ENCODE results near the gene PRODH.
"Not testable (repeated sequence)": the region's sequence is repeated elsewhere in the genome, so short reads cannot be mapped to it uniquely, and the experiment has no call there.

Gene PRODH

GRCh38 chr22:18927020-18927419 is 9.1 kb downstream of the PRODH start:
- no peak for DNase-seq (ENCODE audit: low spot score)
- TF ChIP-seq CTCF (IDR thresholded peaks at IDR 0.05; ENCODE audit: extremely low read depth, insufficient read depth, missing control alignments) = no peak
- in situ Hi-C loops (cut with MboI; ENCODE audit: low pct_unique_long_range_greater_than_20kb, low sequenced_read_pairs, unreplicated experiment) = no loop called here

DNA sequence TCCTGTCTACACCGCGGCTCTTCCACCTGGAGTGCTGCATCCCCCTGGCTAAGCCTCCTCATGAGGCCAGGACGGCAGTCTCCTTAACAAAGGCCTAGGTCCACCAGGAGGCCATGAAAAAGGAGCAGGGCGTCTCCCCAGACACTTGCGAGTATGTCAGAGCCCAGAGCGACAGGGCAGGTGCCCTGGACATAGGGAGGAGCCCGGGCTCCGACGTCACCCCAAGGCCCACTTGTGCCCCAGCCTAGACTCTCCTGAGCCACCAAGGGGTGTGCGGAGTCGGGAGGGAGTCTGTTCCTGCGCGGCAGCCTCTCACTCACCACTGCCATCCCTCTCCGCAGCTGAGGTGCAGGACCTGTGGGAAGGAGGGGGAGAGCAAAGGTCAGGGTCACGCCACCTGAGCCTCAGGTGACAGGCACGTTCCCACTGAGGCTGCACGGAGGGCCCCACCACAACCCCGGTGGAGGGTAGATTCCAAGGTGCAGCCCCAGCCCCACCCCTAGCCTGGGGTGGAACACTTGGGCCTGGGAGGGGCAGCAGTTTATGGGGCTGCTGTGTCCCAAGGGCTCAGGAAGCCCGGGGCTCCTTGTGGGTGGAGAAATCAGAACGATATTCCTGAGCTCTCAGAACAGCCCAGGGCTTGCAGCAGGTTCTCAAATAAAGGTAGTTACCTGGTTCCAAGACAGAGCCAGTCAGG is 10.6 kb downstream of the PRODH start:
- no peak for TF ChIP-seq CTCF (IDR thresholded peaks at IDR 0.05; ENCODE audit: extremely low read depth, insufficient read depth, missing control alignments)
- in situ Hi-C loops (cut with MboI; ENCODE audit: low pct_unique_long_range_greater_than_20kb, low sequenced_read_pairs, unreplicated experiment) = no loop called here
- no peak for DNase-seq (ENCODE audit: low spot score)

GRCh38 chr22:18920257-18920902 is 15.7 kb downstream of the PRODH start:
- DNase-seq (ENCODE audit: low spot score); in situ Hi-C loops (cut with MboI; ENCODE audit: low pct_unique_long_range_greater_than_20kb, low sequenced_read_pairs, unreplicated experiment): not testable (repeated sequence)

DNA sequence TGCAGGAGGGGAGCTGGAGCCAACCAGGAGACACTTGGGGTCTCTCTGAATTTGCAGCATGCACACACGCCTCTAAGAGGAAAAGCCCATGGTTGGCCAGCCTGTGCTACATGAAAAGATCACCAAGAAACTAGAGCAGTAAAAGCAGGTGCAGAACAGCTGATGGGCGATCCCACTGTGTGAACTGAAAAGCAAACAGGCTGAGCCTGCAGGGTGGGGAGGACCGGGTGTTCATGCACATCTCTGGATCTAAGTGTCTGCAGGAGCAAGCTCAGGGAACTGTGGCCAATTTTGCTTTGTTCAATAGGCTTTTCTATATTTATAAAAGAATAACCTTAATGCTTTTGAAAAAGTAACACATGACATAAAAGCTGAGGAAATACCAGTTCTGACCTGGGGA is 18.3 kb downstream of the PRODH start:
- DNase-seq (ENCODE audit: low spot score); in situ Hi-C loops (cut with MboI; ENCODE audit: low pct_unique_long_range_greater_than_20kb, low sequenced_read_pairs, unreplicated experiment): not testable (repeated sequence)

DNA sequence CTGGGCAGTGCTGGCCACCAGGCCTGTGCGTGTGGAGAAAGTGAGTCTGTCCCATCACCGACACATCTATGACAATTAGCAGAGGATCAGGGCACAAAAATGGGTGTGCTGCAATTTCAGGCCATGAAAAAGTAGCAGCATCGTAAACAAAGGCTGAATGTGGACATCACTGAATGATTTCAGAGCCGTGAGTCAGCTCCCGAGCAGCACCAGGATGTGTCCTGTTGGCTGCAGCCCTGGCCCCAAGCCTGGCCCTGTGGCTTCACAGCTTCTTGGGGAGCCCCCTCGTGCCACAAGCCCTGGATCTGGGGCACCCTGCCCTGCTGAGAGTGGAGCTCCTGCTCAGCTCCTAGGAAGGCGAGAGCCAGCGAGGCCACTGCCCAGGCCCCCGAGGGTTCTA is 20.5 kb downstream of the PRODH start:
- DNase-seq (ENCODE audit: low spot score); in situ Hi-C loops (cut with MboI; ENCODE audit: low pct_unique_long_range_greater_than_20kb, low sequenced_read_pairs, unreplicated experiment): not testable (repeated sequence)

DNA sequence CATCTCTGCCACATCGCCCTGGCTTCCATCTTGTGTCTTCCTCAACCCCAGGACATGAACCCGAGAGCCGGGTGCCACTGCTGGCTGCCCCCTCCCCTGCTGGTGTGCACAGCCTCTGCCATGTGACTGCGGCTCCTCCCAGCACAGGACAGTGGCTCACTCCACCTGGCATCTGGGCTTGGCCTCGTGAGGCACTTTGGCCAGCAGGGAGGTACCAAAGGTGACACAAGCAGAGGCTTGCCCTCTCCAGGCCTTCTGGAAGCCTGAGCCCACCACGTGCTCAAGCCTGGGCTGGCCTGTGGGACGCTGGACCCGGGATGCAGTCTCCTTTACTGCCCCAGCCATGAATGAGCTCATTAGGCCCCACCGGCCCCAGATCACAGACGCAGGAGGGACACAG is 21.5 kb downstream of the PRODH start:
- not testable (repeated sequence) for DNase-seq (ENCODE audit: low spot score)

DNA sequence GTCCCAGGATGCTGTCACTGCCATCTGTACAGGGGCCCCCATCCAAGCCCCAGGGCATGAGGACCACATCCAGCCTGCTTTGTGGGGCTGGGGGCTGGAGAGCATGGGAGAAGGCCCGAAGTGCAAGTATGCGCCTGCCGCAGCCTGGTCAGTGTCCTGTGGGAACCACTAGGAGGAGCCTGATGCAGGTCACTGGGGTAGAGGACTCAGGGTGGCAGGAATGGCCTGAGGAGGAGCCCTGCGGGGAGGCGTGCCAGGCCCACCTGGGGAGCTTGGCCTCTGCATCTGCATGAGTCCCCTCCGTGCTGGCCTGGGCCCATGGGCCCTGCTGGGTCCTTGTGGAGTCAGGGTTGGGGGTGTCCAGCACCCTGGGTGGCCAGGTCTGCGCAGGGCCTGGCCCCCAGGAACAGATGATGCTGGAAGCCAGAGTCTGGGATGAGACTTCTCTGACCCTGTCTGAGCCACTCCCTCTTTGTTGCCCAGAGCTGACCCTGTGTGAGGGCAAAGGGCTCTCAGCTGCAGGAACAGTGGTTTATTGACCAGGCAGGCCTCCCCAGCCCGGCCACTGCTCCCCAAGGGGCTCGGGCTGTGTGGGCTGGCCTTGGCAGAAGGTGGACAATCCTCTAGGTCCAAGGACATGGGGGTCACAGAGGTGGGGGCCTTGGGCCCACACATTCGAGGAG is 23.7 kb downstream of the PRODH start:
- DNase-seq (ENCODE audit: low spot score); in situ Hi-C loops (cut with MboI; ENCODE audit: low pct_unique_long_range_greater_than_20kb, low sequenced_read_pairs, unreplicated experiment): not testable (repeated sequence)

More for the DNA sequence above, 21.5 kb downstream of the PRODH start:
- in situ Hi-C loops (cut with MboI; ENCODE audit: low pct_unique_long_range_greater_than_20kb, low sequenced_read_pairs, unreplicated experiment) = not testable (repeated sequence)

DNA sequence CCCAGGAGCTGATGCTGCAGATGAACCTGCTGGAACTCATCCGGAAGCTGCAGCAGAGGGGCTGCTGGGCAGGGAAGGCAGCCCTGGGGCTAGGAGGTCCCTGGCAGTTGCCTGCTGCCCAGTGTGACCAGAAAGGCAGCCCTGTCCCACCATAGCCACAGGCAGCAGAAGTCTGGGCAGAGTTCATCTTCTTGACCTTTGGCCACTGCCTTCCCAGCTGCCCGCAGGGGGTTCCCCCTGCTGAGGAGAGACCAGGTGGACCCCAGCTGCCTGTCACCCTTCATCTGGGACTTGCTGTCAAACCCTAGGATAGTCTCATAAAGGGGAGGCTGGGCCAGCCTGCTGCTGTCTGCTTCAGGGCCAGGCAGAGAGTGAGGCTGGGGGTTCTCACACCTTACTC is 24.6 kb downstream of the PRODH start:
- DNase-seq (ENCODE audit: low spot score); in situ Hi-C loops (cut with MboI; ENCODE audit: low pct_unique_long_range_greater_than_20kb, low sequenced_read_pairs, unreplicated experiment): not testable (repeated sequence)

DNA sequence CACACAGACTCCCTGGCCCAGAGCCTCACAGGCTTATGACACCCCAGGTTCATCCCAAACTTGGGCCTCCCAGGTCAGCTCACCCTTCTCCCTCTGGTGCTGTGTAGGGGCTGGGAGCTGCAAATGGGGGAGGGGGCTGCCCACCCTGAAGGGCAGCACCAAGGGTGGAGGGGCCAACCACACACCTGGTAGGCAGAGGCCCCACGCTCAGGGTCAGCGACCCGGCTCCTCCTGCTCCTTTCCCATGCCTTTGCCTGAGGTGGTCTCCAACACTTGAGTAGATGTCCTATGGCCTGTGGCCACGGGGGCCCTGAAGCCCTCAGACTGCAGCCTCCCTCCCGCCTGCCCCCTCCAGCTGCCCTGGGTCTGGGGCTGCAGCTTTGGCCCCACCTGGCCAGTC is 26.5 kb downstream of the PRODH start:
- no peak for TF ChIP-seq CTCF (IDR thresholded peaks at IDR 0.05; ENCODE audit: extremely low read depth, insufficient read depth, missing control alignments)
- no peak for DNase-seq (ENCODE audit: low spot score)
- in situ Hi-C loops (cut with MboI; ENCODE audit: low pct_unique_long_range_greater_than_20kb, low sequenced_read_pairs, unreplicated experiment) = no loop called here

- DNase-seq (ENCODE audit: low spot score) = no peak
- in situ Hi-C loops (cut with MboI; ENCODE audit: low pct_unique_long_range_greater_than_20kb, low sequenced_read_pairs, unreplicated experiment) = no loop called here
- TF ChIP-seq CTCF (IDR thresholded peaks at IDR 0.05; ENCODE audit: extremely low read depth, insufficient read depth, missing control alignments) = no peak
Observed at GRCh38 chr22:18906896-18907295, 29.2 kb downstream of the PRODH start.

DNA sequence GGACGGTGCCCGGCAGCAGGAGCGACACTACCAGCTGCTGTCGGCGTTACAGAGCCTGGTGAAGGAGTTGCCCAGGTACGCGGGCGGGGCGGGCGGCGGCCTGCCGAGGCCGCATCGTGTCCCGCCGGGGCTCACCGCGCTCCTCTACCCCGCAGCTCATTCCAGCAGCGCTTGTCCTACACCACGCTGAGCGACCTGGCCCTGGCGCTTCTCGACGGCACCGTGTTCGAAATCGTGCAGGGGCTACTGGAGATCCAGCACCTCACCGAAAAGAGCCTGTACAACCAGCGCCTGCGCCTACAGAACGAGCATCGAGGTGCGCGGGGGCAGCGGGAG is 29.7 kb downstream of the PRODH start:
- in situ Hi-C loops (cut with MboI; ENCODE audit: low pct_unique_long_range_greater_than_20kb, low sequenced_read_pairs, unreplicated experiment); DNase-seq (ENCODE audit: low spot score): not testable (repeated sequence)
